ENCODE results near the gene RNU1-1.
"Not testable (repeated sequence)": the region's sequence is repeated elsewhere in the genome, so short reads cannot be mapped to it uniquely, and the experiment has no call there.

RNU1-1 gene

DNA sequence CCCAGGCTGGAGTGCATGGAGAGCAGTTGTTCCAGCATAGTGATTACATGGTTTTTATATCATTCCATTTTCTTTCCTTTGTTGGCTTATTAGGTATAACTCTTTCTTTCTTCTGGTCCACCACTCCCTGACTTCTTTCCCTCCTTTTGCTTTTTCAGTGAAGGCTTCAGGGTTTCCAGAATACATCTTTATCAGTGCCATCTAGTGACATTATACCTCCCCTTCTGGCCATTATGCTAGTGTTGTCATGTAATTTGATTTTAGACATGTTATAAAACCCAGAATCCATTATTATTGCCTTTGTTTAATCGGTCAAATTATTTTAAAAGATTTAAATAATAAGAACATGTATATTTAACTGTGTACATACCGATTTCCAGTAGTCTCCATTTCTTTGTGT is 10.6 kb downstream of the RNU1-1 start:
- no peak for DNase-seq (ENCODE audit: low read depth)
- TF ChIP-seq, protein P1, sequence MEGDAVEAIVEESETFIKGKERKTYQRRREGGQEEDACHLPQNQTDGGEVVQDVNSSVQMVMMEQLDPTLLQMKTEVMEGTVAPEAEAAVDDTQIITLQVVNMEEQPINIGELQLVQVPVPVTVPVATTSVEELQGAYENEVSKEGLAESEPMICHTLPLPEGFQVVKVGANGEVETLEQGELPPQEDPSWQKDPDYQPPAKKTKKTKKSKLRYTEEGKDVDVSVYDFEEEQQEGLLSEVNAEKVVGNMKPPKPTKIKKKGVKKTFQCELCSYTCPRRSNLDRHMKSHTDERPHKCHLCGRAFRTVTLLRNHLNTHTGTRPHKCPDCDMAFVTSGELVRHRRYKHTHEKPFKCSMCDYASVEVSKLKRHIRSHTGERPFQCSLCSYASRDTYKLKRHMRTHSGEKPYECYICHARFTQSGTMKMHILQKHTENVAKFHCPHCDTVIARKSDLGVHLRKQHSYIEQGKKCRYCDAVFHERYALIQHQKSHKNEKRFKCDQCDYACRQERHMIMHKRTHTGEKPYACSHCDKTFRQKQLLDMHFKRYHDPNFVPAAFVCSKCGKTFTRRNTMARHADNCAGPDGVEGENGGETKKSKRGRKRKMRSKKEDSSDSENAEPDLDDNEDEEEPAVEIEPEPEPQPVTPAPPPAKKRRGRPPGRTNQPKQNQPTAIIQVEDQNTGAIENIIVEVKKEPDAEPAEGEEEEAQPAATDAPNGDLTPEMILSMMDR (IDR thresholded peaks at IDR 0.05; ENCODE audit: low read depth, low read length, missing control alignments) = no peak
- H3K4me3 ChIP-seq (ENCODE audit: low read depth, low read length) = no peak overlapping the region

DNA sequence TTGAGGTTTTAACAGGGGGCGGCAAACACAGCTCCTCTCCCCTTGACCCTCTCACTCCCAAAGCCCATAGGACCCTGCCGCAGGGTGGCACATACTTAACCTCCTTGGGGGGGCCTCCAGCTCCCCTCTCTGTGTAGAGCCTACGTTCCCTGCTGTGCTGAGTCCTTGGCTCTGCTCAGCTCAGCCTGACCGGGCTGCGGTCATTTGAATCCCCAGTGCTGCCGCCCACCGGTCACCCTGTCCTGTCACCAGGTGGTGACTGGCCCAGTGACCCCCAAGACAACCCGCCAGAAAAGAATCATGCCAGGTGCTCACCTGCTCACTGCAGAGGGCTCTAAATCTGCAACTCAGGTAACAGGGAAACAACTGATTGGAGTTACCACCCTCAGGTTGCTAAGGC is 12.6 kb downstream of the RNU1-1 start:
- DNase-seq (ENCODE audit: low read depth); H3K4me3 ChIP-seq (ENCODE audit: low read depth, low read length): not testable (repeated sequence)

DNA sequence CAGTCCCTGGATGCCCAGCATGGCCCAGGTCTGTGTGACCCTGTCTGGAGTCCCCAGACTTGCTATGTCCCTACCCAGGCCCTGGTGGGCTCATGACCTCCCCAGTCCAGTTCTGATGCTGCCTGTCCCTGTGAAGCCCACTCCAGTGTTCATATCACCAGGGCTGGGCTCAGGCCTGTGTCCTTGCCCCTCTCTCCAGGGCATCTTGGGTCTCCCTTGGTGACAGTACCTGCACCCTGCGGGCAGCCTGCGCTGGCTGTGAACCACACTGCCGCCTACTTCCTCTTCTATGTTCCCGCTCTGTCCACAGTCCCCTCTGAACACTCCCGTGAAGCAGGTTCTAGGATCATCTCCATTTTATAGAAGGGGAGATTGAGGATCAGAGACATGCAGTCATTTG is 13.1 kb downstream of the RNU1-1 start:
- not testable (repeated sequence) for DNase-seq (ENCODE audit: low read depth)

DNA sequence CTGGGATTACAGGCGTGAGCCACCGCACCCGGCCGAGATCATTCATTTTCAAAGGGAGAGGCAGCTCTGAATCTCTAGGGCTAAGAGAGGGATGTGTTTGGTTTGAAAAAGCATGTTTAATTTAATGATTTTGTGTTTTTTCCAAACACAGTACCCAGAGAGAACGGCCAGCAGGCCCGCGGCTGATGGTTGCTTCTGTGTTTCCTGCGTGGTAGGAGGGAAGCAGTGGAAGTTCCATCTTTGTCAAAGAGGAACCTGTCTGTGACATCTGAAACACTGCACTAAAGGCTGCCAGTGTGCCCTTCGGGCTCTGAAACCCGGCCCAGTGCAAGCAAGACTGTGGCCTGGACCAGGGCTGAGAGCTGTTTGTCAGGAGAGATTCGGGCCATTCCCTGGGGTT is 13.6 kb downstream of the RNU1-1 start:
- H3K4me3 ChIP-seq (ENCODE audit: low read depth, low read length); DNase-seq (ENCODE audit: low read depth): not testable (repeated sequence)

More for the DNA sequence above, 13.1 kb downstream of the RNU1-1 start:
- H3K4me3 ChIP-seq (ENCODE audit: low read depth, low read length) = not testable (repeated sequence)

DNA sequence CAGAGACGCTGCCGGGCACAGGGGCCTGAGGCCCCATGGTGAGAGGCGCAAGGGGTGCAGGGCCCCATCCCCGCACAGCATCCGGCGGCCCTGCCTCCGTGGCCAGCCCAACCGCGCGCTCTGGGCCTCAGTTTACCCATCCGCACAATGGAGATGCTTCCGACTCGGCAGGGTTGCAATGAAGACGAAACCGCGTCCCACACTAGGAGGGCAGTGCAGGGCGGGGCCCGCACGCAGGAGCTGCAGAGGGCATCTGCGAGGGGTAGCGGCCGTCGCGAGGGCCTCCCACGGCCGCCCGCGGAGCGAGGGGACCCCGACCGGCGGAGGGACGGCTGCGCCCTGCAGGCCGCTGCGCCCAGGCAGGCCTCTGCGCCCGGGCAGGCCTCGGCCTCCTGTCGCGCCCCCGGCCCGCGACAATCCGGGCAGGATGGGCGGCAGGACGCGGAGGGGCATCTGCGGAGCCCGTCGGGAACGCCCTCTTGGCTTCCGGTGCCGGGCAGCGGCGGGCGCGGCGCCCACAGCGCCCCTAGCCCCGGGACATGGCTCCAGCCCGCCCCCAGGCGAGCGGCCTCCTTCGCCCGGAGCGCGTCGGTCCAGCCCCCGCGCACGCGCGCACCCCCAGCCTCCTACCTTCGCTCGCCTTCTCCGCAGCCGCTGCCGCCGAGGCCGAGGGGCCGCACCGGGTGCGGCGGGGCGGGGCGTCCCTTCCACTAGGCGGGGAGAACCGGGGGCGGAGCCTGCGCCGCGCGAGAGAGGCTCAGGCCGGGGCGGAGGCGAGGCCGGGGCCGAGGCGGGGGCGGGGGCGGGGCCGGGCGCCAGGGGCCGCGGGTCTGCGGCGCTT is 15.3 kb downstream of the RNU1-1 start:
- TF ChIP-seq, protein P1 (IDR thresholded peaks at IDR 0.05; ENCODE audit: low read depth, low read length, missing control alignments) = peak; percentile 22
- peak; percentile 19 for DNase-seq (ENCODE audit: low read depth)
- peak overlapping the region; percentile 80 for H3K4me3 ChIP-seq (ENCODE audit: low read depth, low read length)

DNA sequence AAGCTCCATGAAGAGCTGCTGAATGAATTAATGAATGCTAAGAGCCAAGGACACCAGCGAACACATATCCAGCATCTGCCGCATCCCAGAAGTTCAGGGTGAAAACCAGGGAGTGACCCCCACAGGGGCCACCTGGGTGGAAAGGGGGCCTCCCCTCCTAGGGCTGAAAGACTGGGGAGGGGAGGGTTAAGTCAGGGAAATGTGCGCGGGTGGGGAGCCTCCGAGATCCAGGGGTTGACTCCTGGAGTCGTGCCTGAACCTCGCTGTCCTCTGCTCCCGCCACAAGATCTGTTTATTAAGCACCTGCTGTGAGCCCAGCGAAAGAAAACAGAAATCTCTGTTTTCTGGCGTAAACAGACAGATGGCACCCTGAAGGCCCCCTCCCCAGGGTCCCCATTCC is 16.0 kb downstream of the RNU1-1 start:
- DNase-seq (ENCODE audit: low read depth); H3K4me3 ChIP-seq (ENCODE audit: low read depth, low read length): not testable (repeated sequence)

DNA sequence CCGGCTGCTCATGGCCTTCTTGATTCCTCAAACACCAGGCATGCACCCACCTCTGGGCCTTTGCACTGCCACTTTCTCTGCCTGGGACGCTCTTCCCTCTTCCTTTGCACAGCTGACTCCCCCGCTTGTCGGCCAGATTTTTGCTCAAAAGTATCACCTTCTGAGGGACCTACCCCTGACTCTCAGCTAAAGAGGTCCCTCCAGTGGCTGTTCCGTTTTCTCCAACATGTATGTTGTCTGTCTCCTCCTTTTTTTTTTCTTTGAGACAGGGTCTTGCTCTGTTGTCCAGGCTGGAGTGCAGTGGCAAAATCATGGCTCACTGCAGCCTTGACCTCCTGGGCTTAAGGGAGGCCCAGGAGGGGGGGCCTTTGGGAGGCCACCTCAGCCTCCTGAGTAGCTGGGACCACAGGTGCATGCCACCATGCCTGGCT is 16.6 kb downstream of the RNU1-1 start:
- not testable (repeated sequence) for DNase-seq (ENCODE audit: low read depth); H3K4me3 ChIP-seq (ENCODE audit: low read depth, low read length)

DNA sequence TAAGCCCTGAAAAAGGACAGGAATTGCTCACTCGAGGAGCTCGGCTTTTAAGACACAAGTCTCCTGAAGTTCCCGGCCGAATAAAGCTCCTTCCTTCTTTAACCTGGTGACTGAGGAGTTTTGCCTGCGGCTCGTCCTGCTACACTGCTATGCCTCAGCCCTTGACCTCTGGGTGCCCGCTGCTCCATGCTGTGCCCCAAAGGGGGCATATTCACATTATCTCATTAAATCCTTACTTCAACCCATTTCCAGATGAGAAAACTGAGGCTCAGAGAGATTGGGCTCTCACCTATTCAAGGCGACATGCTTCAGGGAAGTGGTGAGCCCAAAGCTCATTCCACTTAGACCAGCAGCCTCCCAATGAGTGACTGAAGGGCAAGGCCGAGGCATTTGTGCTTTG is 20.4 kb downstream of the RNU1-1 start:
- DNase-seq (ENCODE audit: low read depth); H3K4me3 ChIP-seq (ENCODE audit: low read depth, low read length): not testable (repeated sequence)

DNA sequence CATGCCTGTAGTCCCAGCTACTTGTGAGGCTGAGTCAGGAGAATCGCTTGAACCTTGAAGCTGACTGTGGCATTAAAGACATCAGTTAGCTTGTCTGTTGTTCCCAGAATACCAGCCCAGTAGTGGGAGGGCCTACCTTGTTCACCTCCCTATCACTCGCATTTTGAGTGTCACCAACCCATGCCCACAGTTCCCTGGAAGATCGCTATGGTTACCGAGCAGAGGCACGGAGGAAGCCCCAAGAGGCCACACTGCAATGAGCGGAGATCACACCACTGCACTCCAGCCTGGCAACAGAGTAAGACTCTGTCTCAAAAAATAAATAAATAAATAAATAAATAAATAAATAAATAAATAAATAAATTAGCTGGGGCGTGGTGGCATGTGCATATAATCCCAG is 21.1 kb downstream of the RNU1-1 start:
- H3K4me3 ChIP-seq (ENCODE audit: low read depth, low read length); DNase-seq (ENCODE audit: low read depth): not testable (repeated sequence)

DNA sequence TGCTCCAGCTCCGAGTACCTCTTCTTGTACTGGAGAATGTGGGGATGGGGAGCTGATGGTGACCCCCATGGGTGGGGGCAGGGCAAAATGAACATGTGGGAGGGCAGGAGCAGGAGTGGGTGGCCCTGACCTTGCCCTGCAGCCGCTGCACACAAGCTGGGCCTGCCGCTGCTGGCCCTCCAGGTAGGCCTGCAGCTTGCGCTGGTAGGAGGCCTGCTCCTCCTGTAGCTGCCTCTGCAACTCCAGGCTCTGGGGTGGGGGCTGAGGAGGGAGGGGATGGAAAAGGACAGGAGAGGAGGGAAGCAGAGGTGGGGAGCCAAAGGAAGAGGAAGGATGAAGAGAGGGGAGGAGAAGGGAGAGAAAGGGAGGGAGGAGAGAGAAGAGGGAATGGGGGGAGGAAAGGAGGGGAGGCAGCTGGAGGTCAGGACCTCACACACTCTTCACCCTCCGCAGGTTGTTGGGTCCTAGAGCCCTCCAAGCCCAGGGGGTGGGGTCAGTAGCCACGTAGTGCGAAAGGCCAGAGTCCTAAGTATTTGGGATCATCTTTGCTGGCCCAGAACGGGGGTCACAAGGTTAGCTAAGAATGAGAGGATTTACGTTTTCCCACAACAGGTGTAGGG is 22.9 kb downstream of the RNU1-1 start:
- TF ChIP-seq, protein P1 (IDR thresholded peaks at IDR 0.05; ENCODE audit: low read depth, low read length, missing control alignments) = no peak
- no peak for DNase-seq (ENCODE audit: low read depth)
- no peak overlapping the region for H3K4me3 ChIP-seq (ENCODE audit: low read depth, low read length)

DNA sequence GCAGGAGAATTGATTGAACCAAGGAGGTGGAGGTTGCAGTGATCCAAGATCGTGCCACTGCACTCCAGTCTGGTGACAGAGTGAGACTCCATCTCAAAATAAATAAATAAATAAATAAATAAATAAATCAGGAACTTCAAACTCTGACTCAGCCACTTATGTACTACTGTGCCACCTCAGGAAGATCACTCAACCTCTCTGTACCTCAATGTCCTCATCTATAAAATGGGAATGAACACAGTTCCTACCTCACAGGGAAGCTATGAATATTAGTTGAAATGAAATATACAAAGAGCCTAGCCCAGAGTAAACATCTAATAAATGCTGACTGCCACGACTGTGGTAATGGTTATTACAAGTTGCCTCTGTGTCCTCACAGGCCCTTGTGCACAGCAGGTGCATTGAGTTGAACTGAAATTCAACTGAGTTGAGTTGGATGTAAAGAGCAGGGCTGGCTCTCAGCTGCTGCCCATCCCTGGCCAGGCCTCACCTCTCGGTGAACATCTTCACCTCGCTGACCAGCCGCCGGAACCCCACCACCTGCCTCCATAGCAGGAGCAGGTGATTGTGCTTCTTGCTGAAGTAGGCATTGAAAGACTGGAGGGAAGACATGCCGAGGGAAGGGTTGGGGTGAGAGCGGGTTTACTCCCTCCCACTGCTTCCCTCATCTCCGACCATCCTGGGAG is 24.7 kb downstream of the RNU1-1 start:
- DNase-seq (ENCODE audit: low read depth); H3K4me3 ChIP-seq (ENCODE audit: low read depth, low read length): not testable (repeated sequence)

DNA sequence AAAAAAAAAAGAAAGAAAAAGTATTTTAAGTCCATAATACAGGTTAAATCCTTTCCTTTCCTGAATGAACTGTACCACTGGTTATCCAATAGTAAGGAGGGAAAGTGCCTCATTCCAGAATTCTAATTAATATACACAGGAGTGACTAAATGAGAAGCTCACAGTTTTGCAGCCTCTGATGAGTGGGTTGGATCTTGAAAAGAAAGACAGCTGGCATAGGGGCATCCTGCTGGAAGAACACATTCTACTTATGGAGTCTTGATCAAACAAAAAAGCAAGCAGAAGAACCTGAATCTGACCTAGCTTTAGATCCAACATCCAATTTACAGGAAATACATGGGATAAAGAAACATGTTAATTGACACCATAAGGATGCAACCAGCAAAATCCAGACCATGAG is 27.1 kb downstream of the RNU1-1 start:
- DNase-seq (ENCODE audit: low read depth); H3K4me3 ChIP-seq (ENCODE audit: low read depth, low read length): not testable (repeated sequence)

DNA sequence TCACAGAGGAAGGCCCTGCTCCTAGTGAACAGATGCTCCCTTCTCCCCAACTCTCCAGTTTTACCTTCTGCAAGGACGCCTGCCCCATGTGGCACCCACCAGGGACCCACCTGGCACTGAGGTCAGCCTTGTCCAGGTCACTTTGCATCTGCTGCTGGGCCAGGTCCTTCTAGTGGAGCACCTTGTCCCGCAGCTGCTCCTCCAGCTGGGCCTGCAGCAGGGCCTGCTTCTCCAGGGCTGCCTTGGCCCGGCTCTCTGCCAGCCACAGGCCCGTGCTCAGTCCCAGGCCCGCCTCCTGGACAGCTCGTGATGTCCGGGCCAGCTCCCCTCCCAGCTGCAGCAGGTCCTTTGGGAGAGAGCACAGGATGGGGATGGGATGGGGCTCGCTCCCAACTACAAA is 27.8 kb downstream of the RNU1-1 start:
- not testable (repeated sequence) for H3K4me3 ChIP-seq (ENCODE audit: low read depth, low read length); DNase-seq (ENCODE audit: low read depth)
